Hematopoietic multipotent progenitor cell treated with erythropoietin and hydrocortisone succinate and interleukin-3 and kit ligand, for 17 days (in vitro differentiated cells): ENCODE data around the gene IST1.

Source experiments
- DNase-seq: peaks from one replicate; pipeline ENCODE4 v3.0.0-alpha.2; 2015; ENCODE audit warnings: low spot score

The IST1 gene

GRCh38 chr16:71919035-71919434, 23.7 kb downstream of the IST1 start:
- DNase-seq = no peak

GRCh38 chr16:71920658-71921057, 25.3 kb downstream of the IST1 start:
- no peak for DNase-seq

DNA sequence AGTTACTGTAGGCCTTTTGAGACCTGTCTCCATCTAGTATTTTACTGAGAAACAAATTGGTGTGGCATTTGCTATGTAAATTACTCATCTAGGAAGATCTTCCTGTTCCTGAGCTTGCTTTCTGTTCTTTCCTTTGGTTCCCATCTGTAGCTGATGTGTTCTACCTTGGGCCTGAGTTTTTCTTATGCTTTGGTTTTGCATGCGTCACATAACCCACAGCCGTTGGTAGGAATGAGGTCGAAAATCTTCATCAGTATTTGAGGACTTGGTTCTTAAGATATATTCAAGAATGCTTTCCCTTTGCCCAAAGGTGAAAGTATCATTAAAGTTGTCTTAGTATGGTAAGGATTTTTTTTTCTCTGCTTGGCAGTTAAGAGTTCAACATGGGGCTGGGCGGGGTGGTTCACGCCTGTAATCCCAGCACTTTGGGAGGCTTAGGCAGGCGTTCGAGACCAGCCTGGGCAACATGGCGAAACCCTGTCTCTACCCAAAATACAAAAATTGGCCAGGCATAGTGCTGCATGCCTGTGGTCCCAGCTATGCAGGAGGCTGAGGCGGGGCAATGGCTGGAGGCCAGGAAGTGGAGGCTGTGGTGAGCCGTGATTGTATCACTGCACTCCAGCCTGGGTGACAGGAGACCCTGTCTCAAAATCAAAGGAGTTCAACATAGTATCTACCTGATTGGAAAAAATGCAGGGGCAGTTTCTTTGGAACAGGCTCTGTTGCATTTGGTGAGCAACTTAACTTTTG, 28.8 kb downstream of the IST1 start:
- no peak for DNase-seq

GRCh38 chr16:71924710-71925109, 29.4 kb downstream of the IST1 start:
- no peak for DNase-seq

DNA sequence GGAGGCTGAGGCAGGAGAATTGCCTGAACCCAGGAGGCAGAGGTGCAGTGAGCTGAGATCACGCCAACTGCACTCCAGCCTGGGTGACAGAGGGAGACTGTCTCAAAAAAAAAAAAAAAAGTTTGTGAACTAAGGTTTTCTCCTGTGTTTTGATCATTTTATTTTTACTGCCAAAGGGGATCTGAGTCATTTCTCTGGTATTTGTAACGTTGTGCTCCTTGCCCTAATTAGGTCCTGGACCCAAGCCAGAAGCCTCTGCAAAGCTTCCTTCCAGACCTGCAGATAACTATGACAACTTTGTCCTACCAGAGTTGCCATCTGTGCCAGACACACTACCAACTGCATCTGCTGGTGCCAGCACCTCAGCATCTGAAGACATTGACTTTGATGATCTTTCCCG, 32.1 kb downstream of the IST1 start:
- peak; percentile 53 for DNase-seq

GRCh38 chr16:71927787-71928186, 32.5 kb downstream of the IST1 start:
- DNase-seq = no peak

- no peak for DNase-seq
Measured at GRCh38 chr16:71929048-71929447, 33.7 kb downstream of the IST1 start.

DNA sequence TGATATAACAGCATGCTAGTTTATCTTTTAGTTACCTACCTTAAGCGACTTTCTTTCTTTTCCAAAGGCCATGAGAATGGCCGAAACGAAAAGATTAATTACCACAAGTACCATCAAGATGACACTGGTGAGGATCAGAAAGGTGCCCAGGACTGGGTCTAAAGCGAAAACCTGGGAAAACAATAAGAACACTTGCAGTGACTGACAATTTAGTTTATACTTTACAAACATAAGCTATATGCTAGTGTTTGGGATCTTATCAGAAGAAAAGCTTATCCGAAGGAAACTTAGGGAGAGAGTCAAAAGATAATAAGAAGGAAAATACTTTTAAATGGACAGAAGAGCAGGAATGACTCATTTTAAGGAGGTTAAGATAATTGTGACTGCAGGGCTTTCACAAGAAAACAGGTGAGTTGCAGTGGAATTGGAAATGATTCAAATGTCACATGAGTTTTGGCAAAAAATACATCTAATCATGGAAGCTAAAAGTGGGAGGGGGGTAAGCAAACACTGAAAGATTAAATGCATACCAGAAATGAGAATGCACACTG, 34.8 kb downstream of the IST1 start:
- DNase-seq = no peak

DNA sequence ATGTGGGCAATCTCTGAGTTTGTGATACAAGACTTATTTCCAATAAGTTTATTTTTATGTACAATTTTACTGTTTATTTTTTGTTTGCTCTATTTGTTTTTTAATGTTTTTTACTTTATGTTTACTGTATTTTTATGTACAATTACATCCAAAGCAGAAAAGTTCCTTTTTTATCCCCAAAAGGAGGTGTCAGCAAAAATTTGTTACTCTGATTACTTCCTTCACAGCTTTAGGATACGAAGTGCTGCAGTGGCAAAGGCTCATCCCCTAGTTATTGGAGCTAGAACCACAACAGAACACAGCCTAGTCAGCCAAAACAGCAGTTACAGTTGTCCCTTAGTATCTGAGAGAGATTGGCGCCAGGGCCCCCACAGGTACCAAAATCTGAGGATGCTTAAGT, 35.7 kb downstream of the IST1 start:
- no peak for DNase-seq

DNA sequence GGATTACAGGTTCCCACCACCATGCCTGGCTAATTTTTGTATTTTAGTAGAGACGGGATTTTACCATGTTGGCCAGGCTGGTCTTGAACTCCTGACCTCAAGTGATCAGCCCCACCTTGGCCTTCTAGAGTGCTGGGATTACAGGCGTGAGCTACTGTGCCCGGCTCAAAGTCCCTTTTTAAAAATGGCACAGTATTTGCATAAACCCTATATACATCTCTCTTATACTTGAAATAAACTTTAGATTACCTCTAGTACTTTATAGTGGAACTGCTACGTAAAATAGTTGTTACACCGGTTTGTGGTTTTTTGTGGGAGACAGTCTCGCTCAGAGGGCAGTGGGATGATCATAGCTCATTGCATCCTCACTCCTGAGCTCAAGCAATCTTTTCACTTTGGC, 36.3 kb downstream of the IST1 start:
- no peak for DNase-seq

GRCh38 chr16:71933017-71933416, 37.7 kb downstream of the IST1 start:
- no peak for DNase-seq

GRCh38 chr16:71933913-71934695, 38.8 kb downstream of the IST1 start:
- no peak for DNase-seq

DNA sequence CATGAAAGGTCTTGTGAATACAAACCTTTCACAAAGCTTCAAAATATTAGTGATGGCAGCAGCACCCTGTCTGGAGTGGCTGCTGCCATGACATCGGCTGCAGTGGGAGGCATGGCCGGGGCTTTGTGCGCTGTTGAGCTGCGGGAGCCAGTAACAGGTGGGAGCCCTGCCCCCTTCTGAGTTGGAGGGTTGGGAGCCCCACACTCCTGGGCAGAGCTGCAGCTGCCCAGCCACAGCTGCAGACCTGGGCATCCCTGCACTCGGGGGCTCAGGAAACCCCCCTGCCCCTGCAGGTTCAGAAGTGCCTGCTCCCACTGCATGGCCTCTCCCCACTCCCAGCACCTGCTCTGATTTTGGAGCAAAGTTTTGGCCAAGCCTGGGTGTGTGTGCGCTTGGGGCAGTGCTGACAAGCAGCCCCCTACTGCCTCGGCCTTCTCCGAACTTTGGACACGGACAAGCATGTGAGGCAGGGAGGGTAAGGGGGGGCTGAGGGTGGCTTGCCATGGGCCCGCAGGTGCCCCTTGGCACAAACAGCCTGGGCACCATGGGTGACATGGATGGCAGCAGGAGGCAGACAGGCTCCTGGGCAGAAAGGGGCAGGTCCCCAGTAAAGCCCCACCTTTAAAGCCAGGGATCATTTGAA, 42.7 kb downstream of the IST1 start:
- no peak for DNase-seq

GRCh38 chr16:71943887-71944286, 48.6 kb downstream of the IST1 start:
- no peak for DNase-seq

DNA sequence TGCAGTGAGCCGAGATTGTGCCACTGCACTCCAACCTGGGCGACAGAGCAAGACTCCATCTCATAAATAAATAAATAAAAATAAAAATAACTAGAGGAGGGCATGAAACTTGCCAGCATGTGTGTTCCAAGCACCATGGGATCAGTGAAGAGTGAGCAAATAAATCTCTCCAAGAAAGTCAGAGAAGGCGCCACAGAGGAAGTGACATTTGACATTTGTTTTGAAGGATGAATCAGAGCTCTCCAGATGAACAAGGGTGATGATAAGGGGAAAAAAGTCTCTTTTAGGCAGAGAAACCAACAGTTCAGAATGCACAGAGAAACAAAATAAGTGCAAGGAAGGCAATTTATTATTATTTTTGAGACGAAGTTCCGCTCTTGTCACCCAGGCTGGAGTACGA, 50.3 kb downstream of the IST1 start:
- DNase-seq = no peak

DNA sequence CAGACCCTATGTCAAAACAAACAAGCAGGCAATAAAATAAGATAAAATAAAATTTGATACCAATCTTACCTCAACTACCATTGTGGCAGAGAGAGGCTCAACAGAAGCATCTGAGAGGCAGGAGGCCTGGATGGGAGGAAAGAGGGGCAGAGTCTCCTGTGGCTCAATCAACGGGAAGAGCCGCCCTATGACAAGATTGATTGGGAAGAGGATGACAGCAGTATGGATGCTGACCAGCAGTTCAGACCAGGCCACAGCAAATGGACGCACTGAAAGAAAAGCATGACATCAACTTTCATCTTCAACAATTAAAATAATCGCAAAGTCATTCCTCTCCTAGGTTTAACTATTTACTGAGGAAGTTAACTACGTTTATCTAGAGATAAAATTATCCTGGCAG, 57.5 kb downstream of the IST1 start:
- no peak for DNase-seq

GRCh38 chr16:71954180-71954579, 58.8 kb downstream of the IST1 start:
- no peak for DNase-seq

DNA sequence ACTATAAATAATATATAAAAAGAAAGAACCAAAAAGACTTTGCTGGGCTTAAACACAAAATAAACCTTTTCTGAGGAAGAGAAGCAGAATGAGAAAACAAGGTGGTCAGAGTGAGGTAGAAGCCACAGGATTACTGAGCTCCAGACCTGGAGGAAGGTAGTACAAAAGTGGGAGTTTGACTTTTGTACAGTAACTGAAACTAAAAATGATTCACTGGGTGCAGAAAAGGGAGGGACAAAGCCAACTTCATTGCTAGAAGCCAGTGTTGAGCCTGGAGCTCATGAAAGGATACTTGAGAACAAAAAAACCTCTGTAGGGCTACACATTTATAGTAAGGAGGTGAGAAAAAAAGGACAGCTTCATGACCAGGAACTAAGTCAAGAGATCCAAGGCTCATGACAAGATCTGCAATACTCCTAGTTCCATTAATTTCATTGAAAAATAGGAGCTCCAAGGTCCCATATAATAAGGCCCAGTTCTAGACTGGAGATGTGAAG, 59.4 kb downstream of the IST1 start:
- DNase-seq = no peak

GRCh38 chr16:71956486-71956885, 61.2 kb downstream of the IST1 start:
- no peak for DNase-seq

DNA sequence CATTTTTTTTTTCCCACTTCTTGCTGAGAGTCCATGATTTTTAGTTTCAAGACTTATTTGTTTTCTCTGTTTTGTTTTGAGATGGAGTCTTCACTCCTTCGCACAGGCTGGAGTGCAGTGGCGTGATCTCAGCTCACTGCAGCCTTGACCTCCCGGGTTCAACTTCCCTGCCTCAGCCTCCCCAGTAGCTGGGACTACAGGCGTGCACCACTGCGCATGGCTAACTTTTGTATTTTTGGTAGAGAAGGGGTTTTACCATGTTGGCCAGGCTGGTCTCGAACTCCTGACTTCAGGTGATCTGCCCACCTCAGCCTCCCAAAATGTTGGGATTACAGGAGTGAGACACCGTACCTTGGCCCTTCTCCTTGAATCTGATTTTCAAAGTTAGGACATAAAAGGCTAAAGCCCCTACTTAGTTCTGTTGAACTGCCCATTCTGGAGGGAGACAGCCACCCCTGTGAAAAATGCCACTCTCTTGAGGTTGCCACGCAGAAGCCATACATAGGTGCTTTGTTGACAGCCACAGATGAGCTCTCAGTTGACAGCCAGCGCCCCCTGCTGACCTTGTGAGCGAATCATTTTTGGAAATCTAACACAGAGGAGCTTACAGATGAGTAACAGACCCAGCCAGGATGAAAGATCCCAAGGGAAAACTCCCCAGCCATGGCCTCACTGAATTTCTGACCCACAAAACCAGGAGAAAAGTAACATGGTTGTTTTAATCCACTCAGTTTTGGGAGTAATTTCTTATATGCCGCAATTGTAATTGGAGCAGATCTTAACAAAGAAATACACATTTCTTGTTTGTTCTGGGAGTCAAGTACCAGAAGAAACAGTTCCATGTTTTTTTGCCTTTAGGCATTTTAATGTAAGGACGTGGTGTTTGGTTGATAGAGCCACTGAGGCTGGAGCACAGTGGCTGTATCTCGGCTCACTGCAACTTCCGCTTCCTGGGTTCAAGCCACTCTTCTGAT, 66.0 kb downstream of the IST1 start:
- DNase-seq = peak; percentile 77

GRCh38 chr16:71963125-71963875, 68.0 kb downstream of the IST1 start:
- no peak for DNase-seq
